ENCODE results near the gene CDK17.
"Not testable (repeated sequence)": the region's sequence is repeated elsewhere in the genome, so short reads cannot be mapped to it uniquely, and the experiment has no call there.

Gene CDK17

DNA sequence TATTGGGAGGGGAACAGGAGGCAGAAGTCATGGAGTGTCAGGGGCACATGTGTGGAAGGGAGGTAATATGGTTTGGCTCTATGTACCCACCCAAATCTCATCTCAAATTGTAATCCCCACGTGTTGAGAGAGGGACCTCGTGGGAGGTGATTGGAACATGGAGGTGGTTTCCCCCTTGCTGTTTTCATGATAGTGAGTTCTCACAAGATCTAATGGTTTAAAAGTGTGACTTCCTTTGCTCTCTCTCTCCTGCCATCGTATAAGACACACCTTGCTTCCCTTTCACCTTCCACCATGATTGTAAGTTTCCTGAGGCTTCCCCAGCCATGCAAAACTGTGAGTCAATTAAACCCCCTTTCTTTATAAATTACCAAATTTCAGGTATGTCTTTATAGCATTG, 41.6 kb upstream of the CDK17 start:
- no peak for DNase-seq (ENCODE audit: low read depth)
- H3K4me3 ChIP-seq (ENCODE audit: low read depth, low read length), result no peak overlapping the region
- TF ChIP-seq, protein P1, sequence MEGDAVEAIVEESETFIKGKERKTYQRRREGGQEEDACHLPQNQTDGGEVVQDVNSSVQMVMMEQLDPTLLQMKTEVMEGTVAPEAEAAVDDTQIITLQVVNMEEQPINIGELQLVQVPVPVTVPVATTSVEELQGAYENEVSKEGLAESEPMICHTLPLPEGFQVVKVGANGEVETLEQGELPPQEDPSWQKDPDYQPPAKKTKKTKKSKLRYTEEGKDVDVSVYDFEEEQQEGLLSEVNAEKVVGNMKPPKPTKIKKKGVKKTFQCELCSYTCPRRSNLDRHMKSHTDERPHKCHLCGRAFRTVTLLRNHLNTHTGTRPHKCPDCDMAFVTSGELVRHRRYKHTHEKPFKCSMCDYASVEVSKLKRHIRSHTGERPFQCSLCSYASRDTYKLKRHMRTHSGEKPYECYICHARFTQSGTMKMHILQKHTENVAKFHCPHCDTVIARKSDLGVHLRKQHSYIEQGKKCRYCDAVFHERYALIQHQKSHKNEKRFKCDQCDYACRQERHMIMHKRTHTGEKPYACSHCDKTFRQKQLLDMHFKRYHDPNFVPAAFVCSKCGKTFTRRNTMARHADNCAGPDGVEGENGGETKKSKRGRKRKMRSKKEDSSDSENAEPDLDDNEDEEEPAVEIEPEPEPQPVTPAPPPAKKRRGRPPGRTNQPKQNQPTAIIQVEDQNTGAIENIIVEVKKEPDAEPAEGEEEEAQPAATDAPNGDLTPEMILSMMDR (IDR thresholded peaks at IDR 0.05; ENCODE audit: low read depth, low read length, missing control alignments), result no peak

DNA sequence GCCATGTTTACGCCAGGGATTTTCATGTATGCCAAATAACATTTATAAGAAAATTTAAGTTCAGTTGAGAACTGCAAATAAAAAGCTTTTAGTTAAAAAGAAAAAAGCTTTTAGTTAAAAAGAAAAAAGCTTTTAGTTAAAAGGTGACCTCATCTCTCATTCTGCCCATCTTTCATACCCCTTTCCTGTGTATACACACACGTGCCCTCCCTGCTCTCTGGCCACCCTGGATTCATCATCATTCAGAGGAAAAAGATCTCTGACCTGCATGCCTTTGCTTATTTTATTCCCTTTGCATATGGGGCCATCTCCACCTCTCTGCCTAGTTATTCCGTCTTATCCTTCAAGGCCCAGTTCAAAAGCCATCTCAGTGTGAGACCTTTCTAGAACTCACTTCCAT, 38.1 kb upstream of the CDK17 start:
- DNase-seq (ENCODE audit: low read depth), result no peak
- H3K4me3 ChIP-seq (ENCODE audit: low read depth, low read length), result no peak overlapping the region
- TF ChIP-seq, protein P1 (IDR thresholded peaks at IDR 0.05; ENCODE audit: low read depth, low read length, missing control alignments), result no peak

DNA sequence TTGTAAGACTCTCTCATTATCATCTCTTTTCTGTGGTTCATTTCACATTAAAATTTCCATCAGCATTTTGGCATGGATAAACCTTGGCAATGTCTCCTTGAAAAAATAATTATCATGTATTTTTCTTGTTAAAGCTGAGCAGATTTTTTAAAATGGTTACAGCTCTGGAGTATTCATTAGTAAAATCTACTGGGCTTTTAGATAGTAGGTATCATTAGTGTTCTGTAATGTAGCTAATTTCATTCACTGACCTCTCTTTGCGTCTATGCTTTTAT, 36.9 kb upstream of the CDK17 start:
- no peak overlapping the region for H3K4me3 ChIP-seq (ENCODE audit: low read depth, low read length)
- TF ChIP-seq, protein P1 (IDR thresholded peaks at IDR 0.05; ENCODE audit: low read depth, low read length, missing control alignments), result no peak
- DNase-seq (ENCODE audit: low read depth), result no peak

- no peak overlapping the region for H3K4me3 ChIP-seq (ENCODE audit: low read depth, low read length)
- no peak for DNase-seq (ENCODE audit: low read depth)
- TF ChIP-seq, protein P1 (IDR thresholded peaks at IDR 0.05; ENCODE audit: low read depth, low read length, missing control alignments), result no peak
These were observed 36.3 kb upstream of the CDK17 start for GRCh38 chr12:96436366-96437170.

- DNase-seq (ENCODE audit: low read depth), result peak; percentile 64
- TF ChIP-seq, protein P1 (IDR thresholded peaks at IDR 0.05; ENCODE audit: low read depth, low read length, missing control alignments), result no peak
- H3K4me3 ChIP-seq (ENCODE audit: low read depth, low read length), result no peak overlapping the region
These were observed 33.9 kb upstream of the CDK17 start for GRCh38 chr12:96434107-96434506.

DNA sequence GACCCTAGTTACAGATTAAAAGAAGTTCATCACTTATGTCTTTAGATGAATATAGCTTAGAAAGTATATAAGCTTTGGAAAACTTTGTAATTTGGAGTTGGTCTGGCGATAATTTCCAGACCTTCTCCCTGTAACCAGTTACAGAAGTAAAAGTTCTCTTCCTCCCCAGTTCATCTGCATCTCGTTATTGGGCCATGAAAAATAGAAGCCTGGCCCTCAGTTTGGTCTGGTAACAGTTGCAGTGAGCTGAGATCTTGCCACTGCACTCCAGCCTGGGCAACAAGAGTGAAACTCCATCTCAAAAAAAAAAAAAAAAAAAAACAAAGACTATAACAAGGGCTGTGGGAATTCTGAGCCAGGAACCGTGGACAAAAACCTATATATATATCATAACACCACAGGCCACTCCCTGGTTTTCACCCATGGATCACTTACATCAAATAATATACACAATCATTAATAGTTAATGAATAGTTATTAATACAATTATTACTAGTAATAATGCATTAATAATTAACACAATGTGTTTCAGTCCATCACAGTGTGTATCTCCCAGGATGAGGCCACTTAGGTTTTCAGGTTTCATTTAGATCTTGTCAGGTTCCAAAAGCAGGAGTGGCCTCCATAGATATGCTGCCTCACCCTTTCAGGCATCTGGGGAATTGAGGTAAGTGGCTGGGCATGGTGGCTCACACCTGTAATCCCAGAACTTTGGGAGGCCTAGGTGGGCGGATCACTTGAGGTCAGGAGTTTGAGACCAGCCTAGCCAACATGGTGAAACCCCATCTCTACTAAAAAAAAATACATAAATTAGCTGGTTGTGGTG, 32.5 kb upstream of the CDK17 start:
- not testable (repeated sequence) for H3K4me3 ChIP-seq (ENCODE audit: low read depth, low read length); DNase-seq (ENCODE audit: low read depth)

GRCh38 chr12:96431067-96431466, 30.8 kb upstream of the CDK17 start:
- DNase-seq (ENCODE audit: low read depth), result no peak
- TF ChIP-seq, protein P1 (IDR thresholded peaks at IDR 0.05; ENCODE audit: low read depth, low read length, missing control alignments), result no peak
- H3K4me3 ChIP-seq (ENCODE audit: low read depth, low read length), result no peak overlapping the region
